HG03442 (cell line): ENCODE measurements around the gene PIK3CG.
"Not testable (repeated sequence)": the region's sequence is repeated elsewhere in the genome, so short reads cannot be mapped to it uniquely, and the experiment has no call there.

Experiments used
- ATAC-seq: cut with Tn5 transposase; IDR thresholded peaks from one replicate; pipeline ENCODE4 v1.9.1; 2021; ENCODE audit warnings: mild to moderate bottlenecking, moderate library complexity; ENCODE audit not compliant: unreplicated experiment

Gene PIK3CG

DNA sequence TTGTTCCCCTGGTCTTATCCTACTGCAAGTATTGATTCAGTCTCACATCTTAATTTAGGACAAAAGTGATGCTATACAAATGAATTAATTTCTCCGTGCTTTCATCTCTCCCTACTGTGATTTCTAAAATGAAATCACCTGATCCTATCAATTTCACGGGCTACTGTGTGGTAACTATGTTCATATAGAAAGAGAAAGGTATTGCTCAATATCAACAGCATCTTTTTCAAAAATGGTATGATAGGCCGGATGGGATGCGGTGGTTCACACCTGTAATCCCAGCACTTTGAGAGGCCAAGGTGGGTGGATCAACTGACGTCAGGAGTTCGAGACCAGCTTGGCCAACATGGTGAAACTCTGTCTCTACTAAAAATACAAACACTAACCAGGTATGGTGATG lies 71.2 kb downstream of the PIK3CG start:
- ATAC-seq, result no peak

GRCh38 chr7:106938122-106938521 lies 73.0 kb downstream of the PIK3CG start:
- ATAC-seq, result not testable (repeated sequence)

GRCh38 chr7:106938803-106939202 lies 73.7 kb downstream of the PIK3CG start:
- no peak for ATAC-seq

DNA sequence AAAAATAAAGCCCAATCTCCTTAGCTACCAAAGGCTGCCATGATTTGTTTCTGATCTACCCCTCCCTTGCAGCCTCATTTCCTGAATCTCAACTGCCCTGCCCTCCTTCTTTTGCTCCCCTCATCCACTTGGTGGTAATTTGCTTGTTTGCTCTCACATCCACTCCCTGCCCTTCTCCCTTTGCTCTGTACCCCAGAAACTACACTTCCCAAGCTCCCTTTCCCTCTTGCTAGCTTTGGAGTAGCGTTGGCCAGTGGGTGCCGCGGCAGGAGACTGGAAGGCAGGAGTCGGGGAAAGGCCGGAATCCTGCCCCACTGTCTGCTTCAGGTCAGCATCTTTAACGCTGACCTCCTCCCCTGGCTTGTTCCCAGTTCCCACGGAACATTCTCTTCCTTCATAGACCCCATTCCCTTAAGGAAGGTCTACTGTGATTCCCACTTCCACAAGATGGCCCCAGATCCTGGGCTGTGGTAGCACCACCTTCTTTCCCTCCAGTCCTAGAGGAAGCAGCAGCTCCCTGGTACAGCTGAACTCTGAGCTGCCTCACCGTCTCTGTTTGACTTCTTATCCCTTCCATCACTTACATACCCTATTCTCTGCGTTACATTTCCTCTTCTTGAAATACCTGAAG lies 79.1 kb downstream of the PIK3CG start:
- ATAC-seq, result no peak

- no peak for ATAC-seq
Measured at GRCh38 chr7:106947244-106947728, 82.2 kb downstream of the PIK3CG start.

GRCh38 chr7:106952001-106952657 lies 87.0 kb downstream of the PIK3CG start:
- ATAC-seq, result no peak

- no peak for ATAC-seq
Measured at GRCh38 chr7:106952658-106953231, 87.7 kb downstream of the PIK3CG start.

DNA sequence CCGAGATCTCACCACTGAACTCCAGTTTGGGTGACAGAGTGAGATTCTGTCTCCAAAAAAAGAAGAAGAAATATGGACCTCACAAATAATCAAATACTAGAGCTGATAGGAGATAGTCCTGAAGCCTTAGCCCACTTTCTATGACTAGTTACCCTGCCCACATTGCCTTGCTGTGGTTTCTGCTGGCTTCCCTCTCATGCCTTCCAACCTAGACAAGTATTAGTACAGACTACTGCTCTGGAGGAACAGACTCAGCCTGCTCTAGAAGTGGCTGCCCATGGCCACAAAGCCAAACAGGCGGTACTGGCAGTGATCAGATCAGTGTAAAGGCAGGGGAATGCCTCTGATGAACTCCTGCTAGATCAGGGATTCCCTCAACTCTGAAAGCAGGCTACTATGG lies 89.8 kb downstream of the PIK3CG start:
- ATAC-seq, result no peak

- ATAC-seq, result not testable (repeated sequence)
Measured at GRCh38 chr7:106955857-106956256, 90.8 kb downstream of the PIK3CG start.
